Ascending aorta (tissue), 2 donors: ENCODE data around the gene HS6ST1. TPM values are rescaled to one million over a fixed set of nuclear protein-coding genes. Genes with fewer than 3 reads are reported as not detected.
A peak's percentile ranks its signal among the peaks of the same experiment; 100 is the strongest.

Experiments used
- DNase-seq, 2 donors: peaks; one replicate each; pipeline ENCODE4 v3.0.0-alpha.2; 2019; ENCODE audit warnings: low spot score in 2 of 2
- H3K27ac ChIP-seq, 2 donors: fragments of 200-600 bp; sonication (generic); one replicate each; pipeline ENCODE4 v1.5.1; 2016 to 2017; ENCODE audit warnings: mild to moderate bottlenecking in 1 of 2
- H3K27me3 ChIP-seq: fragments of 200-600 bp; sonication (generic); one replicate; pipeline ENCODE4 v1.5.1; 2017
- H3K36me3 ChIP-seq, 2 donors: fragments of 200-600 bp; sonication (generic); one replicate each; pipeline ENCODE4 v1.5.1; 2016
- H3K4me1 ChIP-seq, 2 donors: fragments of 200-600 bp; sonication (generic); one replicate each; pipeline ENCODE4 v1.5.1; 2016 to 2017; ENCODE audit warnings: mild to moderate bottlenecking in 1 of 2
- H3K4me3 ChIP-seq, 2 donors: fragments of 200-600 bp; sonication (generic); one replicate each; pipeline ENCODE4 v1.5.1; 2016 to 2017; ENCODE audit warnings: mild to moderate bottlenecking in 1 of 2
- H3K9me3 ChIP-seq, 2 donors: fragments of 200-600 bp; sonication (generic); one replicate each; pipeline ENCODE4 v1.5.1; 2016
- intact Hi-C: fragments of 100-400 bp; cut with DNase I; formaldehyde crosslinking; loops from one replicate; pipeline ENCODE4 v1.15.1; 2023
- total RNA-seq: library from RNA; depleted of rRNA; stranded (reverse); fragments of >200 nt; gene quantifications from one replicate; pipeline ENCODE4 v1.1.0, GENCODE V29; 2016
- TF ChIP-seq, protein P1 (sequence below), 3 experiments: fragments of 200-600 bp in 2 of 3; fragments of 450-650 bp in 1 of 3; sonication (generic) in 2 of 3; IDR thresholded peaks; one replicate each; pipeline ENCODE4 v1.5.1; 2016 to 2019; ENCODE audit warnings: antibody characterized with exemption in 3 of 3, mild to moderate bottlenecking in 1 of 3, moderate library complexity in 1 of 3

HS6ST1 gene
- total RNA-seq, 1 donor from 2014 or later: 42.7 TPM

- peaks cover 18 to 26% of the 10 kb centered on the region in 2 donors for H3K4me1 ChIP-seq
- intact Hi-C loops: loop anchor here (5.0 kb wide), 2 partner anchors 288 to 1562 kb away; partner anchors contain the start of gene SAP130
- H3K36me3 ChIP-seq: no peaks in the 10 kb centered on the region
- peak in 1 of 2 donors; percentile 59 for DNase-seq
- no peaks in the 10 kb centered on the region for H3K27me3 ChIP-seq
- no peaks in the 10 kb centered on the region for H3K9me3 ChIP-seq
- peak overlapping the region in 1 of 2 donors; percentile 66 for H3K4me3 ChIP-seq
- H3K27ac ChIP-seq: no peak overlapping the region
- TF ChIP-seq, protein P1, sequence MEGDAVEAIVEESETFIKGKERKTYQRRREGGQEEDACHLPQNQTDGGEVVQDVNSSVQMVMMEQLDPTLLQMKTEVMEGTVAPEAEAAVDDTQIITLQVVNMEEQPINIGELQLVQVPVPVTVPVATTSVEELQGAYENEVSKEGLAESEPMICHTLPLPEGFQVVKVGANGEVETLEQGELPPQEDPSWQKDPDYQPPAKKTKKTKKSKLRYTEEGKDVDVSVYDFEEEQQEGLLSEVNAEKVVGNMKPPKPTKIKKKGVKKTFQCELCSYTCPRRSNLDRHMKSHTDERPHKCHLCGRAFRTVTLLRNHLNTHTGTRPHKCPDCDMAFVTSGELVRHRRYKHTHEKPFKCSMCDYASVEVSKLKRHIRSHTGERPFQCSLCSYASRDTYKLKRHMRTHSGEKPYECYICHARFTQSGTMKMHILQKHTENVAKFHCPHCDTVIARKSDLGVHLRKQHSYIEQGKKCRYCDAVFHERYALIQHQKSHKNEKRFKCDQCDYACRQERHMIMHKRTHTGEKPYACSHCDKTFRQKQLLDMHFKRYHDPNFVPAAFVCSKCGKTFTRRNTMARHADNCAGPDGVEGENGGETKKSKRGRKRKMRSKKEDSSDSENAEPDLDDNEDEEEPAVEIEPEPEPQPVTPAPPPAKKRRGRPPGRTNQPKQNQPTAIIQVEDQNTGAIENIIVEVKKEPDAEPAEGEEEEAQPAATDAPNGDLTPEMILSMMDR (IDR thresholded peaks at IDR 0.05): no peak
Observed at GRCh38 chr2:128315122-128315828, 3.4 kb downstream of the HS6ST1 start.

DNA sequence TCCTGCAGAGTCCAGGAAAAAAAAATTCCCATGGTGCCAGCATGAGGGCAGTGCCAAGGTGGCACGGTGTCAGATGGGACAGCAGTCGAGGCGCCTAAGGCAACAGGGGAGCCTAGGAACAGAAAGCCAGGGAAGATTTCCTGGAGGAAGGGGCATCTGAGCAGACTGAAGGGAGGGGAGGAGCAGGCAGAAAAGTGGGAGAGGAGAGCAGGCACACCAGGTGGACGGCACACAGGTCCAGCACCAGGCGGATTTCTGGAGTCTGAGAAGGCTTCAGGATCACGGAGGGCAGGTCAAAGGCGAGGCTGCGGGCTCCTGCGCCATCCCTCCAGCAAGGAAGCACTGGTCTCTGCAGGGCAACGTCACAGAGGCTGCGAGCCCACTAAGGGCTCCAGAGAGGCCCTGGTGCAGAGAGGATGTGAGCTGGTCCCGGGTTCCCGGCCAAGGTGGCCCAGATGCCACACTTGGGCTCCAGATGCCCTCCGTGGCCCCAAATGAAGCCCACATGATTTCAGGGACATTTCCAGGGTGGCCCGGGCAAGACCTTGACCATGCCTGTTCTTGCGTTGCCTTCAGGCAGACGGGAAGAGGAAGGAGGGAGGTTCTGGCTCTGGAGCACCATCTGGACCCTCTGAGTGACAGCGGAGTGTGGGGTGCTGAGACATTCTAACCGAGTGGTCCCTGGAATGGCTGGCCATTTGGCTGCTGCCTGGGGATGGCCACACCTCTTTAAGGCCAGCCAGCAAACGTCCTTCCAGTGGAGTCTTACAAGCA is 4.1 kb downstream of the HS6ST1 start:
- TF ChIP-seq, protein P1 (IDR thresholded peaks at IDR 0.05): no peak
- no peaks in the 10 kb centered on the region for H3K9me3 ChIP-seq
- no peaks in the 10 kb centered on the region for H3K27me3 ChIP-seq
- H3K4me3 ChIP-seq: no peak overlapping the region
- peaks cover 18 to 26% of the 10 kb centered on the region in 2 donors for H3K4me1 ChIP-seq
- DNase-seq: peak; percentile 6 to 61
- no peaks in the 10 kb centered on the region for H3K36me3 ChIP-seq
- no peak overlapping the region for H3K27ac ChIP-seq
- intact Hi-C loops: loop anchor here (5.0 kb wide), 2 partner anchors 287 to 1563 kb away; partner anchors contain the start of gene SAP130

GRCh38 chr2:128313931-128314347 is 4.7 kb downstream of the HS6ST1 start:
- peaks cover 14 to 26% of the 10 kb centered on the region in 2 donors for H3K4me1 ChIP-seq
- intact Hi-C loops: no loop called here
- H3K36me3 ChIP-seq: no peaks in the 10 kb centered on the region
- no peak overlapping the region for H3K4me3 ChIP-seq
- TF ChIP-seq, protein P1 (IDR thresholded peaks at IDR 0.05): no peak
- no peak overlapping the region for H3K27ac ChIP-seq
- DNase-seq: peak in 1 of 2 donors; percentile 5
- H3K27me3 ChIP-seq: no peaks in the 10 kb centered on the region
- no peaks in the 10 kb centered on the region for H3K9me3 ChIP-seq

DNA sequence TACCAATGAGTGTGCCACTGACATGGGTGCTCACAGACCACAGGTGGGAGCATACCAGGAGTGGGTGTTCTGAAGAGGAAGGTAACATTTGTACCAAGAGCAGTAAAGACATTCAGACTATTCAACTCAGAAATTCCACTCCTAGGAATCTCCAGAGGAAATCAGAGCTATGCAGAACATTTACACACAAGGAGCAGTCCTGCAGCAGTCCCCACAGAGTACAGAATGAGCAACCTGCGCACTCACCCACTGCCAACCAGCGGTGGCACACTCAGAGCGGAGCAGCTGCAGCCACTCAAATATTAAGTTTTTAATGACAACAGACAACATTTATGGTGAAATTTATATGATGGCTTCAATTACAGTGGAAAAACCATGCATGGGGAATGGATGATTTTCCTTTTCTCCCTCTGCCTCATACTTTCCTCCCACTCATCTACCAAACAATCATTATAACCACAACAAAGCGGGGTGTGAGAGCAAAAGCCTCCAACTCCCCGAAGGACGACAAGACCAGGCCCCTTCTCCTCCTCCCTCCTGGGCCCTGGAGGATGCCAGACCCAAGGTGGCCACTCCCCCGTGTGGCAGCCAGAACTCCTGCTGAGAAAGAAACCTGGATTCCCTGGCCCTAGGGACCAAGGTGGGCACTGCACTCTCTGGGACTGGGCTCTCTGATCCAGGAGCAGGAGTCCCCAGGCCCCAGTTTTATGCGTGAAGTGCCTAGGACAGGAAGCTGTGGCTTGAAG is 5.4 kb downstream of the HS6ST1 start:
- Histone ChIP-seq H3K4me3 (no peak overlapping the region), H3K27me3 (no peaks in the 10 kb centered on the region), H3K9me3 (no peaks in the 10 kb centered on the region), H3K4me1 (peaks cover 14 to 26% of the 10 kb centered on the region in 2 donors), H3K36me3 (no peaks in the 10 kb centered on the region), H3K27ac (no peak overlapping the region)
- TF ChIP-seq, protein P1 (IDR thresholded peaks at IDR 0.05): no peak
- DNase-seq: peak in 1 of 2 donors; percentile 4
- intact Hi-C loops: no loop called here

DNA sequence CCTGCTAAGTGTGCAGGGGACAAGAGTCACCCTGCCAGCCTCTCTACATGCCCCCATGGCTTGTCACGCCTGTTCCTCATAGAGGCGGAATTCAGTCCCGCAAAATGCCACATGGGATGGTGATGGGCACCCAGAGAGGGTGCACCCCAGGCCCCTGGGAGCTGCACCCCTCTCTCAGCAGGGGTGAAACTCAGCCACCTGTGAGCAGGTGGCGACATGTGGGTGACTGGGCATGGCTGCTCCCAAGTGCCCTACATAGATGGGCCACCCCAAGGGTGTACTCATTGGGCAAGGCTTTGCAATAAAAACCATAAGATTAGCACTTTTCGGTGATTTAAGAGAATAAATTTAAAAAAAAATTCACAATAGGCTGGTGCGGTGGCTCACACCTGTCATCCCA is 6.3 kb downstream of the HS6ST1 start:
- Histone ChIP-seq H3K27me3 (no peaks in the 10 kb centered on the region), H3K27ac (no peak overlapping the region), H3K4me3 (no peak overlapping the region), H3K4me1 (peaks cover 13 to 26% of the 10 kb centered on the region in 2 donors), H3K9me3 (no peaks in the 10 kb centered on the region), H3K36me3 (no peaks in the 10 kb centered on the region)
- intact Hi-C loops: no loop called here
- DNase-seq: no peak
- TF ChIP-seq, protein P1 (IDR thresholded peaks at IDR 0.05): no peak
